Mucosa of descending colon (tissue), 3 donors: ENCODE results near the gene PEG3. TPM values are rescaled to one million over a fixed set of nuclear protein-coding genes. Genes with fewer than 3 reads are reported as not detected.

Experiments
- ATAC-seq: fragments of 200-7000 bp; cut with Tn5 transposase; one replicate; pipeline ENCODE4 v1.9.1; 2020; ENCODE audit warnings: mild to moderate bottlenecking, moderate library complexity
- DNase-seq, 3 donors: peaks; one replicate each; pipeline ENCODE4 v3.0.0-alpha.2; 2020
- H3K36me3 ChIP-seq: fragments of 200-600 bp; one replicate; pipeline ENCODE4 v1.8.0; 2021; ENCODE audit warnings: low read depth, mild to moderate bottlenecking
- H3K4me1 ChIP-seq: fragments of 200-600 bp; one replicate; pipeline ENCODE4 v1.8.0; 2021; ENCODE audit warnings: low read depth, mild to moderate bottlenecking
- H3K4me3 ChIP-seq: fragments of 200-600 bp; one replicate; pipeline ENCODE4 v1.8.0; 2021; ENCODE audit warnings: mild to moderate bottlenecking
- H3K9me3 ChIP-seq: fragments of 200-600 bp; one replicate; pipeline ENCODE4 v1.8.0; 2021; ENCODE audit warnings: mild to moderate bottlenecking
- intact Hi-C, 2 donors: fragments of 100-400 bp; cut with DNase I in 1 of 2; cut with micrococcal nuclease in 1 of 2; formaldehyde crosslinking; loops; one replicate each; pipeline versions ENCODE4 v1.11.0 to v1.11.1; 2022; cut with DNase I, micrococcal nuclease
- total RNA-seq, 3 donors: library from RNA; stranded (reverse); fragmentation: NEBNext Ultra II Directional in 2 of 3; extraction: Animal tissue kit (Norgen Biotek cat#: 25700) in 2 of 3; gene quantifications; one replicate each; pipeline versions ENCODE4 v1.2.1 to v1.2.4, GENCODE V29; 2021 to 2023
- TF ChIP-seq, protein P1 (sequence below): fragments of 200-600 bp; IDR thresholded peaks from one replicate; pipeline ENCODE4 v1.8.0; 2022; ENCODE audit warnings: antibody characterized with exemption, mild to moderate bottlenecking
- donor health status: DM: no; HTN: no; CAD: no; lungs with moderate emphysema.
- donor health status: DM: no; HTN: no; CAD: no.
- donor health status: DM: no; HTN: yes; CAD: no.

PEG3 gene
- total RNA-seq, 3 donors from 2014 or later, result 2.3 to 27.2 (median 2.5) TPM

DNA sequence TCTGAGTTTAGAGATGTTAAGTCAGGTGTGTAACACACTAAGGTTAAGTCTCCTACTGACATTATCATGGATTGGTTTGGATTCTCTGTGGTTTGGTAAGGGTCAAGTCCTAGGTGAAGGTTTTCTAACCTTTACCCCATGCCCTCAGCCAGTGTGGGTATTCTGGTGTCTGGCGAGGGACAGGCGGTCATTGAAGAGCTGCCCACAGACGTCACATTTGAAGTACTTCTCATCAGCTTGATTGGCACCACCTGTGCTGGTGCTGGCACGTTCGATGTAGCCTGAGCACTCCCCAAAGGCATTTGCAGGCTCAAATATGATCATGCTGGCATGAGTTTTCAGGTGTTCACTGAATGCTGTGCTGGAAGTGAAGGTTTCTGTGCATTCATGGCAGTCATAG is 27.0 kb downstream of the PEG3 start:
- Histone ChIP-seq H3K9me3 (peaks cover 42% of the 10 kb centered on the region), H3K36me3 (no peaks in the 10 kb centered on the region), H3K4me1 (no peaks in the 10 kb centered on the region), H3K4me3 (no peak overlapping the region)
- no peak for ATAC-seq
- TF ChIP-seq, protein P1, sequence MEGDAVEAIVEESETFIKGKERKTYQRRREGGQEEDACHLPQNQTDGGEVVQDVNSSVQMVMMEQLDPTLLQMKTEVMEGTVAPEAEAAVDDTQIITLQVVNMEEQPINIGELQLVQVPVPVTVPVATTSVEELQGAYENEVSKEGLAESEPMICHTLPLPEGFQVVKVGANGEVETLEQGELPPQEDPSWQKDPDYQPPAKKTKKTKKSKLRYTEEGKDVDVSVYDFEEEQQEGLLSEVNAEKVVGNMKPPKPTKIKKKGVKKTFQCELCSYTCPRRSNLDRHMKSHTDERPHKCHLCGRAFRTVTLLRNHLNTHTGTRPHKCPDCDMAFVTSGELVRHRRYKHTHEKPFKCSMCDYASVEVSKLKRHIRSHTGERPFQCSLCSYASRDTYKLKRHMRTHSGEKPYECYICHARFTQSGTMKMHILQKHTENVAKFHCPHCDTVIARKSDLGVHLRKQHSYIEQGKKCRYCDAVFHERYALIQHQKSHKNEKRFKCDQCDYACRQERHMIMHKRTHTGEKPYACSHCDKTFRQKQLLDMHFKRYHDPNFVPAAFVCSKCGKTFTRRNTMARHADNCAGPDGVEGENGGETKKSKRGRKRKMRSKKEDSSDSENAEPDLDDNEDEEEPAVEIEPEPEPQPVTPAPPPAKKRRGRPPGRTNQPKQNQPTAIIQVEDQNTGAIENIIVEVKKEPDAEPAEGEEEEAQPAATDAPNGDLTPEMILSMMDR, result no peak
- intact Hi-C loops, result no loop called here
- no peak for DNase-seq

DNA sequence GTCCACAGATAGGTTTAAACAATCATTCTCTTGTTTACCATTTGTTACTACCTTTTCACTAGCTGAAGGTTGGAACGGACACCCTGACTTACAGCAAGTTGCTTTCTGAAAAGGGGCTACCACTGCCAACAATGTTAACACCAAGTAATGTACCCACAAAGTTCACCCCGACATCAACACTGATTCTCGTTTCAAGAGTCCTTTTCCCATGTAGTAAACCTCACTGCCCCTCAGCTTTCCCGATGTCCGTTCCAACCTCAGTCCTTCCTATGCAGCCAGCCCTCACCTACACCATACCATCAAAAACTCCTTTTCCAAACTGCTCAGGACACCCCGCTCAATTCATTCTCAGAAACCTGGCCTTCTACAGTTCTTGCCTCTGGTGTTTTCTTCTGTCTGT is 29.0 kb downstream of the PEG3 start:
- no peak for DNase-seq
- intact Hi-C loops, result no loop called here
- TF ChIP-seq, protein P1, result no peak
- Histone ChIP-seq H3K4me1 (no peaks in the 10 kb centered on the region), H3K36me3 (no peaks in the 10 kb centered on the region), H3K9me3 (peaks cover 39% of the 10 kb centered on the region), H3K4me3 (no peak overlapping the region)
- ATAC-seq, result no peak

DNA sequence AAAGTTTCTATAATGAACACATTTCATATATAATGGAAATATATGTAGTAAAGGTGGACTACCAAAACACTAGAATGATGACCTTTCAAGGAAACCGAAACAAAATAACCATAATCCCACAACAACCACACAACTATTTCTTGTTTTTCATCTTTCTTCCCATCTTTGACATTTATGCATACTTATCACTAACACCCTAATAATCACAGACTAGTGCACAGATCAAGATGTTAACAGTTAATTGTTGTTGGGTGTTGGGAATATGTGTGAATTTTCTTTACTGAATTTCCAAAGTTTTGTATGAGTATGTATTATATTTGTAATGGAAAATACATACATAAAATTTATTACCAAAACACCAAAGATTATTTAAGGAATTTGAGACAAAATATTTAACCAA is 30.3 kb downstream of the PEG3 start:
- H3K4me1 ChIP-seq, result no peaks in the 10 kb centered on the region
- ATAC-seq, result no peak
- H3K9me3 ChIP-seq, result peaks cover 43% of the 10 kb centered on the region
- DNase-seq, result no peak
- intact Hi-C loops, result no loop called here
- TF ChIP-seq, protein P1, result no peak
- no peak overlapping the region for H3K4me3 ChIP-seq
- no peaks in the 10 kb centered on the region for H3K36me3 ChIP-seq

DNA sequence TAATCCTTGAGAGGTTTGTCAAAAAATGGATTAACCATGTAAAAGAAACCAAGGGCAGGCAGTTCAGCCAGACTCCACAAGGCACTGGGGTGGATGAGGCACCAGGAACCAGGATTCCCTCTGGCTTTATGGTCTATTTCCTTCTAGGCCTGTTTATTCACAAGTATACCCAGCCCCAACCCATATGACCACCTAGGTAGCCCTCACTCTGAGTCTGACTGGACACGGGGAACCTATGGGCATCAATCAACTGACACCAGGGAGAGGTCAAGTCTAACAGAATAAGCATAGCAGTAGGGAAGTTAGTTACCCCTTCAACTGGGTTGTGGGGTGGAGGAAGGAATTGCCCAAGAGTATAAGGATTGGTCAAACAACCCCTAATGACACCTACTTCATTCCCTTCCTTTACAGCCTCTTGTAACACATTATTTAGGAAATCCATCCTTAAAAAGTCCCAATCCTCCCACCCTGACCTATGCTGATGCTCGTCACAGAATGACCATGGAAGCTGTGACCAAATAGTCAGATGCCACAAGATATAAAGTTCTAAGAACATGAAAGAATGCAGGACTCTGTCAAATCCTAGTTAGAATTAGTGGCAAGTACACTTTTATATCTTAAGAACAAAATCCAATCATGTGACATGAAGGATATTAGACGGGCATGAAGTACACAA is 31.7 kb downstream of the PEG3 start:
- no peak overlapping the region for H3K4me3 ChIP-seq
- intact Hi-C loops, result no loop called here
- no peaks in the 10 kb centered on the region for H3K4me1 ChIP-seq
- no peak for ATAC-seq
- H3K9me3 ChIP-seq, result peaks cover 44% of the 10 kb centered on the region
- TF ChIP-seq, protein P1, result no peak
- no peaks in the 10 kb centered on the region for H3K36me3 ChIP-seq
- no peak for DNase-seq

DNA sequence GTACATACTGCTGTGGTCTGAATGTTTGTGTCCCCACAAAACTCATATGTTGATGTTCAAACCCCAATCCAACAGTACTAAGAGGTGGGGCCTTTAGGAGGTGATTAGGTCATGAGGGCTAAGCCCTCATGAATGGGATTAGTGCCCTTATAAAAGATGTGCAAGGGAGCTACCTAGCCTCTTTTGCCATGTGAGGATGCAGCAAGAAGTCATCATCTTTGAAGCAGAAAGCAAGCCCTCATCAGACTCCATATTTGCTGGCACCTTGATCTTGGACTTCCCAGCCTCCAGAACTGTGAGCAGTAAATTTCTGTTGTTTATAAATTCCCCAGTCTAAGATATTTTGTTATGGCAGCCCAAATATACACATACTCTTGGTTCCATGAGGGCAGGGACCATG is 33.9 kb downstream of the PEG3 start:
- Histone ChIP-seq H3K9me3 (peaks cover 59% of the 10 kb centered on the region), H3K36me3 (no peaks in the 10 kb centered on the region), H3K4me3 (no peak overlapping the region), H3K4me1 (no peaks in the 10 kb centered on the region)
- intact Hi-C loops, result no loop called here
- no peak for DNase-seq
- ATAC-seq, result no peak
- TF ChIP-seq, protein P1, result no peak

Other genes with a start within 250 kb of the PEG3 start
- gene ZNF71, start 245.4 kb downstream of the PEG3 start, total RNA-seq, result 10 to 100 TPM in 1 of 3 donors, 1 to 10 TPM in 2; 2.8 to 12.2 (median 3.2) TPM
- gene SMIM17, start 197.6 kb downstream of the PEG3 start, total RNA-seq, result under 1 TPM in 2 of 3 donors, not detected in 1; 0.38 to 0.47 TPM
- 1 to 10 TPM in 1 of 3 donors, under 1 TPM in 2; 0.72 to 9.1 (median 0.77) TPM for gene ZNF835, start 169.0 kb downstream of the PEG3 start, total RNA-seq
- gene ZIM2, start within 50 bp of the PEG3 start, total RNA-seq, result under 1 TPM in 2 of 3 donors, not detected in 1; 0.29 to 0.66 TPM